ENCODE measurements around the gene TNIP3. TPM values are rescaled to one million over a fixed set of nuclear protein-coding genes. Genes with fewer than 3 reads are reported as not detected.

Gene TNIP3
- total and polyA plus RNA-seq, 2 donors (not counting 1 experiment from before 2014, with no cell fraction given): not detected

DNA sequence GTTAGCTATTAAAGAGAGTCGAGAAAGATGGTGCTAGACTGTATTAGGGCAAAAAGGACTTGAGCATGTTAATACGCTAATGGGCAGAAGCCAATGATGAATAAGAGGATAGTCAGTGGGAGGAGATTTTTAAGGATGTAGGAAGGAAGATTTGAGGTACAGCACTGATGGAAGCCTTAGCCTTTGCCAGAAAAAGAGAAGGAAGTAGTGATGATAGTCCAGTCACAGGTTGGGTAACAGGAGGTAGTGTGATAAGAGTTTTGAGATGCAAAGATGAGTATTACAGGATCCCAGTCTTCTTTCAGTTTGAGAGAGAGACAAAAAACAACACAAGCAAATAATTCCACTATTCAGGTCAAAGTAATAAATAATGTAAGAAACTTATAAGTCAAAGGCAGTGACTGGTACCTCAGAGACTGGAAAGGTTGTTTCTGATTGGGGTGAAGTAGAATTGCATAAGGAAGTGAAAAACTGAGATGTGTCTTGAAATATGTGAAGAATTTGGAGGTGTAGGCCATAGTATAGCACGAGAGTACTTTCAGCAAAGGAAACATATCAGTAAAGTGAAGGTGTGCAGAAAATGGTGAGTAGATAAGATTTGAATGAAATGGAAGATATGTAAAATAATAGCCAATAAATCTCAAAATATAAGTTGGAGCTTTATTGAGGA, 69.7 kb downstream of the TNIP3 start:
- no peaks in the 10 kb centered on the region for H3K9me3 ChIP-seq (ENCODE audit: control extremely low read depth in 1 of 3, control insufficient read depth in 2 of 3, insufficient read depth in 1 of 3, low read length in 2 of 3)
- no peak for DNase-seq
- intact Hi-C loops (cut with micrococcal nuclease): no loop called here
- no peak overlapping the region for H3K4me2 ChIP-seq (replicated peaks; ENCODE audit: low read depth, low read length, poor library complexity, severe bottlenecking)
- no peaks in the 10 kb centered on the region for H3K36me3 ChIP-seq (replicated peaks in 1 of 2; ENCODE audit: control extremely low read depth in 1 of 2, control insufficient read depth in 1 of 2, extremely low read depth in 1 of 2, insufficient read depth in 2 of 2, low read length in 1 of 2)
- Mint-ChIP-seq H3K4me3 (no peak overlapping the region), H3K27ac (no peak overlapping the region), H3K4me1 (no peaks in the 10 kb centered on the region), H3K27me3 (no peaks in the 10 kb centered on the region), H3K9me3 (ENCODE audit: insufficient read depth) (no peaks in the 10 kb centered on the region)
- TF ChIP-seq, protein P1, sequence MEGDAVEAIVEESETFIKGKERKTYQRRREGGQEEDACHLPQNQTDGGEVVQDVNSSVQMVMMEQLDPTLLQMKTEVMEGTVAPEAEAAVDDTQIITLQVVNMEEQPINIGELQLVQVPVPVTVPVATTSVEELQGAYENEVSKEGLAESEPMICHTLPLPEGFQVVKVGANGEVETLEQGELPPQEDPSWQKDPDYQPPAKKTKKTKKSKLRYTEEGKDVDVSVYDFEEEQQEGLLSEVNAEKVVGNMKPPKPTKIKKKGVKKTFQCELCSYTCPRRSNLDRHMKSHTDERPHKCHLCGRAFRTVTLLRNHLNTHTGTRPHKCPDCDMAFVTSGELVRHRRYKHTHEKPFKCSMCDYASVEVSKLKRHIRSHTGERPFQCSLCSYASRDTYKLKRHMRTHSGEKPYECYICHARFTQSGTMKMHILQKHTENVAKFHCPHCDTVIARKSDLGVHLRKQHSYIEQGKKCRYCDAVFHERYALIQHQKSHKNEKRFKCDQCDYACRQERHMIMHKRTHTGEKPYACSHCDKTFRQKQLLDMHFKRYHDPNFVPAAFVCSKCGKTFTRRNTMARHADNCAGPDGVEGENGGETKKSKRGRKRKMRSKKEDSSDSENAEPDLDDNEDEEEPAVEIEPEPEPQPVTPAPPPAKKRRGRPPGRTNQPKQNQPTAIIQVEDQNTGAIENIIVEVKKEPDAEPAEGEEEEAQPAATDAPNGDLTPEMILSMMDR (IDR thresholded peaks at IDR 0.05): no peak
- no peaks in the 10 kb centered on the region for H4K20me1 ChIP-seq (ENCODE audit: control insufficient read depth, insufficient read depth, low read length, poor library complexity, severe bottlenecking)
- ATAC-seq (ENCODE audit: low read depth): no peak
- POLR2A ChIA-PET: no interaction called here
- no peaks in the 10 kb centered on the region for H3K79me2 ChIP-seq (ENCODE audit: control insufficient read depth, insufficient read depth, low read length)
- no peak overlapping the region for H2AFZ ChIP-seq (ENCODE audit: insufficient read depth, low read depth, low read length, poor library complexity, severe bottlenecking)
- CTCF ChIA-PET: no interaction called here
- no peak overlapping the region for H3K9ac ChIP-seq (ENCODE audit: low read length)
- 90% methylated on average over 2 of the region's 3 CpGs for whole genome bisulfite sequencing (ENCODE audit: insufficient coverage)
- no peak overlapping the region for H3K27ac ChIP-seq (ENCODE audit: low read length in 2 of 2)
- no peaks in the 10 kb centered on the region for H3K27me3 ChIP-seq (replicated peaks in 1 of 4; ENCODE audit: control extremely low read depth in 1 of 4, control insufficient read depth in 3 of 4, insufficient read depth in 4 of 4, low read length in 3 of 4)
- no peaks in the 10 kb centered on the region for H3K4me1 ChIP-seq (ENCODE audit: control insufficient read depth in 2 of 2, insufficient read depth in 2 of 2, low read length in 2 of 2)
- H3K4me3 ChIP-seq (ENCODE audit: control extremely low read depth in 1 of 5, extremely low read depth in 1 of 5, insufficient read depth in 1 of 5, low read depth in 2 of 5, low read length in 4 of 5): no peak overlapping the region

DNA sequence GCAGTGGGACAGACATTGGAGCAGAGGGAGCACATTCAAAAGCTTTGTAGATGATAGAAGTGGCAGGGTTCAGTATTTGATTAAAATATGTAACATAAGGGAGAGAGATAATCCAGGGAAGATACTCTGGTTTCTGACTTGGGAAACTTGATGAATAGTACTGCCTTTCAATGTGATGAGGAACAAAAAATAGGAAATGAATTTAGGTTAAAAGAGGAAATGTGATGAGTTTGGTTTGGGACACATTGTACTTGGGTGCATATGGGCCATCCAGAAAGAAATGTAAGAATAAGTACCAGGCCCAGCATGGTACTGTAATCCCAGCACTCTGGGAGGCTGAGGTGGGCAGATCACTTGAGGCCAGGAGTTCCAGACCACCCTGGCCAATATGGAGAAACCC, 70.9 kb downstream of the TNIP3 start:
- ATAC-seq (ENCODE audit: low read depth) (no peak), DNase-seq (no peak)
- no peaks in the 10 kb centered on the region for H3K36me3 ChIP-seq (replicated peaks in 1 of 2; ENCODE audit: control extremely low read depth in 1 of 2, control insufficient read depth in 1 of 2, extremely low read depth in 1 of 2, insufficient read depth in 2 of 2, low read length in 1 of 2)
- Mint-ChIP-seq H3K27me3 (no peaks in the 10 kb centered on the region), H3K4me3 (no peak overlapping the region), H3K9me3 (ENCODE audit: insufficient read depth) (no peaks in the 10 kb centered on the region), H3K4me1 (no peaks in the 10 kb centered on the region), H3K27ac (no peak overlapping the region)
- no peaks in the 10 kb centered on the region for H3K4me1 ChIP-seq (ENCODE audit: control insufficient read depth in 2 of 2, insufficient read depth in 2 of 2, low read length in 2 of 2)
- no peaks in the 10 kb centered on the region for H3K27me3 ChIP-seq (replicated peaks in 1 of 4; ENCODE audit: control extremely low read depth in 1 of 4, control insufficient read depth in 3 of 4, insufficient read depth in 4 of 4, low read length in 3 of 4)
- ChIA-PET POLR2A (no interaction called here), CTCF (no interaction called here)
- no peak overlapping the region for H3K27ac ChIP-seq (ENCODE audit: low read length in 2 of 2)
- no peak for TF ChIP-seq EZH2 (IDR thresholded peaks at IDR 0.05; ENCODE audit: borderline replicate concordance, insufficient read depth, low read depth, low read length, poor library complexity, severe bottlenecking)
- TF ChIP-seq, protein P1 (IDR thresholded peaks at IDR 0.05): no peak
- H2AFZ ChIP-seq (ENCODE audit: insufficient read depth, low read depth, low read length, poor library complexity, severe bottlenecking): no peak overlapping the region
- H3K4me3 ChIP-seq (ENCODE audit: control extremely low read depth in 1 of 5, extremely low read depth in 1 of 5, insufficient read depth in 1 of 5, low read depth in 2 of 5, low read length in 4 of 5): no peak overlapping the region
- no peaks in the 10 kb centered on the region for H3K9me3 ChIP-seq (ENCODE audit: control extremely low read depth in 1 of 3, control insufficient read depth in 2 of 3, insufficient read depth in 1 of 3, low read length in 2 of 3)
- H3K79me2 ChIP-seq (ENCODE audit: control insufficient read depth, insufficient read depth, low read length): no peaks in the 10 kb centered on the region
- no peak overlapping the region for H3K9ac ChIP-seq (ENCODE audit: low read length)
- no peak overlapping the region for H3K4me2 ChIP-seq (replicated peaks; ENCODE audit: low read depth, low read length, poor library complexity, severe bottlenecking)
- H4K20me1 ChIP-seq (ENCODE audit: control insufficient read depth, insufficient read depth, low read length, poor library complexity, severe bottlenecking): no peaks in the 10 kb centered on the region
- intact Hi-C loops (cut with micrococcal nuclease): no loop called here
